ENCODE results near the gene TMEM217.

Gene TMEM217

DNA sequence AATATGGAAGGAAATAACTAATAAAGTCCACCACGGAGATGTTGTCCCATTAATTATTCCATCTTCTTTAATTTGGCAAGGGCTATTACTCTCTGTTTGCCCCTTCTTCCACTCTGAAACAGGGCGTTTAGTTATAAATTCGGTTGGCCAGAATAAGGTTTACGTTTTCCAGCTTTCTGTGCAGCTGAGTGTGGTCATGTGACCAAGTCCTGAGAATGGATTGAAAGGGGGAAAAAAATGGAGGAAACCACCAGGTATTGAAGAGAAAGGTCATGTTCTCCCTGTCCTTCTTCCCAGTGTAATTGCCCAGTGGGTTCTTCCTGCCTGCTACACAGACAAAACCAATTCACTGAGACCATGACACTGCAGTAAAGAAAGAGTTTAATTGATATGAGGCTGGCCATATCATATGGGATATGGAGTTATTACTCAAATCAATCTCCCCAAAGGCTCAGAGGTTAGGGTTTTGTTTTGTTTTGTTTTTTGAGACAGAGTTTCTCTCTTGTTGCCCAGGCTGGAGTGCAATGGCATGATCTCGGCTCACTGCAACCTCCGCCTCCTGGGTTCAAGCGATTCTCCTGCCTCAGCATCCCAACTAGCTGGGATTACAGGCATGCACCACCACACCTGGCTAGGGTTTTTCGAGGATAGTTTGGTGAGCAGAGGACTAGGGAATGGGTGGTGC, 14.7 kb downstream of the TMEM217 start:
- Mint-ChIP-seq H3K4me1 (peaks cover 32% of the 10 kb centered on the region), H3K27ac (no peak overlapping the region), H3K4me3 (no peak overlapping the region), H3K27me3 (peaks cover 5% of the 10 kb centered on the region), H3K36me3 (ENCODE audit: low read depth) (no peaks in the 10 kb centered on the region), H3K9me3 (no peaks in the 10 kb centered on the region)
- DNase-seq (no peak), ATAC-seq (no peak)

DNA sequence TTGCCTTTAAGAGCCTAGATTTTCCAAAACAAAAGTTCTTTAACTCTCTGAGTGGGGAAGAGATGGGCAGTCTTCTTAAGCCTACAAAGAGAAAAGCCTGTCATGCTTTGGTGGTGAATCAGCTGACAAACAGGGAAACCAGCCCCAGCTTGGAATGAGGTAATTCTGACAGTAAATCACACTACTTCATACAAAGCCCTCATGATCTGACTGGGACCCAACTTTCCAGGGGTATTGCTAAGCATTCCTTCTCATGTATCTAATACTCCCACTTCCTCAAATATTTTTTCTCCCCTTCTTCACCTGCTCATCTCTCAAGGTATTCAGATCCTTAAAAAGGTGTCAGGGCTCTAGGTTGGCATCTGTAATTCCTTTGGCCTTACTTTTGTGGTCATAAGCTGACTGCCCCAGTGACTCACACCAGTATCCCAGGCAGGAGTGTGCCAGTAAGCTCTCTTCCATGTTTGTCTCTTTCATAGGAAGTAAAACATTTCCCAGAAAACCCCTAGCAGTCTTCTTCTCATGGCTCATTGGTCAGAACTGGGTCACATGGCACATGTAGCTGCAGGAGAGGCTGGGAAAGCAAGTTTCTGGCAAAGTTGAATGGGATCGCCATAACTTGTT, 15.4 kb downstream of the TMEM217 start:
- H3K27me3 Mint-ChIP-seq: peaks cover 5% of the 10 kb centered on the region

DNA sequence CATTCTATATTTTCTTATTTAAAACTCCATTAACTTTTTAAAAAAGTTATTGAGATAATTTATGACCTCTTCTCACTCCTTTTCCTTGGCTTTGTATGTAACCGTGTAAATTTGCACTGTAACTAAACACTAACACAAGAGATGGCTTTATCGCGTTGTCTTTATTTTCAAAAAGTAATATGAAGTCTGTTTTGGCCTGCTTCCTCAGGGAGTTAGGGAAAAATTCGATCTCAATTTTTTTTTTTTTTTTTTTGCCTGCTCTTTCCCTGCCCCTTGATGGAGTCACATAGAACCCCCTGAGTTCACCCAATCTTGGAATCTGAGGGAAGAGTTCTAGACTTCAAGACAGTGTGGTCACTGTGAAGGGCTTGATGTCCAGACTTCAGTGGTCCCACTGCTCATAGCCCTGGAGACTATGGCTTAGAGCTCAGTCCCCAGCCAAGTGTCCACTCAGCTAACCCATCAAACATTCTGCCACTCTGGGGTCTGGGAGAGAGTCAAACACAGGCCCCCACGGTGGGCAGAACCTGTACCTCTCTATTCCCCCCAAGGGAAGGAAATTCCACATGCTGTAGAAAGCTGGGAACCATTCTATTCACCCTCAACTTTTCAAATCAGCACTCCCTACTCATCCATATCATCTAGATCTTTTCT, 16.0 kb downstream of the TMEM217 start:
- Mint-ChIP-seq H3K4me1 (peaks cover 39% of the 10 kb centered on the region), H3K4me3 (no peak overlapping the region), H3K9me3 (no peaks in the 10 kb centered on the region), H3K36me3 (ENCODE audit: low read depth) (no peaks in the 10 kb centered on the region), H3K27me3 (peaks cover 5% of the 10 kb centered on the region), H3K27ac (peak overlapping the region; percentile 21)
- DNase-seq: no peak
- no peak for ATAC-seq

More for the DNA sequence above, 15.4 kb downstream of the TMEM217 start:
- ATAC-seq: no peak
- peak overlapping the region; percentile 21 for H3K27ac Mint-ChIP-seq
- no peak for DNase-seq
- no peaks in the 10 kb centered on the region for H3K36me3 Mint-ChIP-seq (ENCODE audit: low read depth)
- no peaks in the 10 kb centered on the region for H3K9me3 Mint-ChIP-seq
- H3K4me1 Mint-ChIP-seq: peaks cover 33% of the 10 kb centered on the region
- no peak overlapping the region for H3K4me3 Mint-ChIP-seq

DNA sequence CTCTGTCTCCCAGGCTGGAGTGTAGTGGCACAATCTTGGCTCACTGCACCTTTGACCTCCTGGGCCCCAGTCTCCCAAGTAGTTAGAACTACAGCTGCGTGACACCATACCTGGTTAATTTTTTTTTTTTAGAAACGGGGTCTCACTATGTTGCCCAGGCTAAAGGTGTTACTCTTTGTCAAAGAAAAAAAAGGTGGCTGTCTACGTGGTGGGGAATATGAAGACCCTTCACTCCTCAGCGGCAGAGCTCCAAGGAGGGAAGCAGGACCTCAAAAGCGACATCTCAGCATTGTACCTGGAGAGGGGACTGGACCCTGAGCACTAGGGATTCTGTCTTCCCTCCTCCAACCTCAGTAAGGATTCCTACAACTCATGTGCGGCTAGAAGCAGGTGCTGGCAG, 16.8 kb downstream of the TMEM217 start:
- Mint-ChIP-seq H3K4me1 (peaks cover 42% of the 10 kb centered on the region), H3K9me3 (no peaks in the 10 kb centered on the region), H3K27me3 (peaks cover 4% of the 10 kb centered on the region), H3K36me3 (ENCODE audit: low read depth) (no peaks in the 10 kb centered on the region), H3K4me3 (no peak overlapping the region), H3K27ac (no peak overlapping the region)
- ATAC-seq (no peak), DNase-seq (no peak)

DNA sequence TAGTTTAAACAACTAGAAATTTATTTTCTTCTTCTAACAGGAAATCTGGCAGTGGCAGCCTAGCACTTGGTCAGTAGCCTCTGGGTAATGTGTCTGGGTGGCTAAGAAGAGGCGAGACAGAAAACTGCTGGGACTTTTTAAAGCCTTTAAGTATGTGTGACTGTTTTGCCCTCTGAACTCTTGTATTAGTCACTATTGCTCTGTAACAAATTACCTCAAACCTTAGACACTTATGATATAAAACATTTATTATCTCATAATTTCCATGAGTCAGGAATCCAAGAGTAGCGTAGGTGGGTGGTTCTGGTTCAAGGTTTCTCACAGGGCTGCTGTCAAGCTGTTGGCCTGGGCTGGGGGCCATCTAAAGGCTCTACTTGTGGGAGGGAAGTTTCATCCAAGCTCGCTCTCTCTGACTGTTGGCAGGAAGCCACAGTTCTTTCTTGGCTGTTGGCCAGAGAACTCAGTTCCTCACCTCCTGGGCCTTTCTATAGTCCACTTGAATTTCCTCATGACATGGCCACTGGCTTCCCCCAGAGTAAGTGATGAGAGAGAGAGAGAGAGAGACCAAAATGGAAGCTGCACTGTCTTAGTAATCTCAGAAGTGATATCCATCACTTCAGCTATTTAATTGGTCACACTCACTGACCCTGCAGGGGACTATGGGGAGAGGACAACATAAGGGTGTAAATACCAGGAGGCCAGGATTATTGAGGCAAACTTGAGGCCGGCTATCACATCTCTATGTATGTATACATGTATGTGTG, 17.8 kb downstream of the TMEM217 start:
- Mint-ChIP-seq H3K9me3 (no peaks in the 10 kb centered on the region), H3K4me3 (peak overlapping the region; percentile 21), H3K4me1 (peaks cover 42% of the 10 kb centered on the region), H3K27ac (peak overlapping the region; percentile 92), H3K36me3 (ENCODE audit: low read depth) (no peaks in the 10 kb centered on the region), H3K27me3 (no peaks in the 10 kb centered on the region)
- DNase-seq: peak; percentile 83
- ATAC-seq: peak; percentile 96

DNA sequence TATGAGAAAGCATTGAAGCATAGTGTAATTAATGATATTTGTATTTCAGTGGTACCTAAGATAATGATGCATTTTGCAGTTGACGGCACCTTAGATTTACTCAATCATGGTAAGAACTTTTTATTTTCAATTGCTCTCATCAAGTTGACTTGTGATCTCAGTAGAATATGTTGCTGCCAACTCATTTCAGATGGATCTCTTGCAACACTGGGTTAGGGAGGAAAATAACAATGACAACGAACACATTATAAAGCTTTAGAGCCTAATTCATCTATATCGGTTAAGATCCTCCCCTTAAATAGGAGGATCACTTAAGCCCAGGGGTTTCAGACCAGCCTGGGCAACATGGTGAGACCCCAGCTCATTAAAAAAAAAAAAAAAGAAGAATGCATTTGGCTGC, 18.4 kb downstream of the TMEM217 start:
- ATAC-seq (no peak), DNase-seq (no peak)
- H3K9me3 Mint-ChIP-seq: no peaks in the 10 kb centered on the region
- H3K4me3 Mint-ChIP-seq: peak overlapping the region; percentile 21
- H3K27ac Mint-ChIP-seq: peak overlapping the region; percentile 92
- no peaks in the 10 kb centered on the region for H3K27me3 Mint-ChIP-seq
- peaks cover 42% of the 10 kb centered on the region for H3K4me1 Mint-ChIP-seq
- H3K36me3 Mint-ChIP-seq (ENCODE audit: low read depth): no peaks in the 10 kb centered on the region

DNA sequence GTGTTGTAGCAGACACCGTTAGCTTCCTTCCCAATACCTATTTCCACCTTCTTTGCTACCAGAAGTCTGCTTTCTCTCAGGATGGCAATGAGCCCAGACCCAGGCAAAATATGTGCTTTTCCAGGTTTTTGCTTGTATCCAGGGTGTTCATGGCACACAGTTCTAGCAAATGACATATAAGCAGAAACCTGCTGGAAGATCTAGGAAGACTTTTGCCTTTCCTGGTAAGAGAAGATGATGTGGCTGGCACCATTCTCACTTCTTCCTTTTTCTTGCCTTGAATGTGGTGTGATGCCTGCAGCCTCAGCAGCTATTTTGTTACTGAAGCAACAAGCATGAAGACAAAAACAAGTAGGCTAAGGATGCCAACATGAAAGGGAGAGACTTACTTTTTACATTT, 19.6 kb downstream of the TMEM217 start:
- Mint-ChIP-seq H3K27me3 (no peaks in the 10 kb centered on the region), H3K27ac (peak overlapping the region; percentile 59), H3K4me1 (peaks cover 42% of the 10 kb centered on the region), H3K36me3 (ENCODE audit: low read depth) (no peaks in the 10 kb centered on the region), H3K4me3 (no peak overlapping the region), H3K9me3 (no peaks in the 10 kb centered on the region)
- DNase-seq: no peak
- ATAC-seq: no peak

DNA sequence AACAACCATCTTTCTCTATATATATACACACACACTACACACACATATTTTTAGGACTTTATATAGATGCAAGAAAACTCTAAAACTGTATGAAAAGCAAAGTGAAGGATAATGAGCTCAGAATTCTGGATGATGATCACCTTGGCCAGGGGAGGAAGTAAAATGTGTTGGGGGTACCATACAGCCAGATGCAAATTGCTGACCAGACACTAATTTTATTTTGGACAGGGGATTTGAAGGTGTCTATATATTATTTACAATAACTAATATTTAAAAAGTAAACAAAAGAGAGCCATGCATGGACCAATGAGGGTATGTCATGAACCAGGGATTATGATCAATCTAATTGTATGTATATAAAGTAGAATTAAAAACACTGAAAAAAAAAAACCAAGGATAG, 20.2 kb downstream of the TMEM217 start:
- no peak for DNase-seq
- H3K4me3 Mint-ChIP-seq: no peak overlapping the region
- ATAC-seq: no peak
- no peak overlapping the region for H3K27ac Mint-ChIP-seq
- H3K27me3 Mint-ChIP-seq: peaks cover 3% of the 10 kb centered on the region
- H3K4me1 Mint-ChIP-seq: peaks cover 40% of the 10 kb centered on the region
- no peaks in the 10 kb centered on the region for H3K36me3 Mint-ChIP-seq (ENCODE audit: low read depth)
- H3K9me3 Mint-ChIP-seq: no peaks in the 10 kb centered on the region

DNA sequence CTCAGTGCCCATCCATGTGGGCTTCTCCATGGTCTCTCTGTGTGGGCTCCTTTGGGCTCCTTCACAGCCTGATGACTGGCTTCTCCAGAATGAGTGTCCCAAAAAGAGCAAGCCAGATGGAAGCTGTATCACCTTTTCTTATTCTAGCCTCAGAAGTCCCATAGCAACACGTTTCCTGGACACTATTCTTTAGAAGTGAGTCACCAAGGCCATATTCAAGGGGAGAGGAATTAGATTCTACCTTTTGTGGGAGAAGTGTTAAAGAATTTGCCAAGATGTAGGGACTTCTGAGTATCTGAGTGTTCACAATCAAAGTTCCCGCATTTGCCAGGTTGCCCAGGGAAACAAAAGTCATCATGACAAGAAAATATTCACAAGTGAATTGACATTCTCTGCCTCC, 21.0 kb downstream of the TMEM217 start:
- H3K4me3 Mint-ChIP-seq: no peak overlapping the region
- peaks cover 3% of the 10 kb centered on the region for H3K27me3 Mint-ChIP-seq
- no peak overlapping the region for H3K27ac Mint-ChIP-seq
- no peaks in the 10 kb centered on the region for H3K9me3 Mint-ChIP-seq
- no peak for DNase-seq
- no peaks in the 10 kb centered on the region for H3K36me3 Mint-ChIP-seq (ENCODE audit: low read depth)
- no peak for ATAC-seq
- H3K4me1 Mint-ChIP-seq: peaks cover 33% of the 10 kb centered on the region

DNA sequence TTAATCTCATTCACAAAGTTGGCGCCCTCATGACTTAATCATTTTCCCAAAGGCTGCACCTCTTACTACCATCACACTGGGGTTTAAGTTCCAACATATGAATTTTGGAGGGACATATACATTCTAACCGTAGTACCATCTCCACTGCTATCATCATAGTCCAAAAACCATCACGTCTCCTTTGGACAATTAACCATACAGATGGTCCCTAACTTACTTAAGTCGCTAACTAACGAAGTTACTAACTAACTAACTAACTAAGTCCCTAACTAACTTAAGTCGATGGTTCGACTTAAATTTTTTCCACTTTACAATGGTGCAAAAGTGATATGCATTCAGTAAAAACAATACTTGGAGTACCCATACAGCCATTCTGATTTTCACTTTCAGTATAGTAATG, 24.4 kb downstream of the TMEM217 start:
- H3K27me3 Mint-ChIP-seq: peaks cover 3% of the 10 kb centered on the region
- H3K4me1 Mint-ChIP-seq: peaks cover 20% of the 10 kb centered on the region
- DNase-seq (no peak), ATAC-seq (no peak)
- no peaks in the 10 kb centered on the region for H3K36me3 Mint-ChIP-seq (ENCODE audit: low read depth)
- H3K27ac Mint-ChIP-seq: no peak overlapping the region
- no peaks in the 10 kb centered on the region for H3K9me3 Mint-ChIP-seq
- no peak overlapping the region for H3K4me3 Mint-ChIP-seq

DNA sequence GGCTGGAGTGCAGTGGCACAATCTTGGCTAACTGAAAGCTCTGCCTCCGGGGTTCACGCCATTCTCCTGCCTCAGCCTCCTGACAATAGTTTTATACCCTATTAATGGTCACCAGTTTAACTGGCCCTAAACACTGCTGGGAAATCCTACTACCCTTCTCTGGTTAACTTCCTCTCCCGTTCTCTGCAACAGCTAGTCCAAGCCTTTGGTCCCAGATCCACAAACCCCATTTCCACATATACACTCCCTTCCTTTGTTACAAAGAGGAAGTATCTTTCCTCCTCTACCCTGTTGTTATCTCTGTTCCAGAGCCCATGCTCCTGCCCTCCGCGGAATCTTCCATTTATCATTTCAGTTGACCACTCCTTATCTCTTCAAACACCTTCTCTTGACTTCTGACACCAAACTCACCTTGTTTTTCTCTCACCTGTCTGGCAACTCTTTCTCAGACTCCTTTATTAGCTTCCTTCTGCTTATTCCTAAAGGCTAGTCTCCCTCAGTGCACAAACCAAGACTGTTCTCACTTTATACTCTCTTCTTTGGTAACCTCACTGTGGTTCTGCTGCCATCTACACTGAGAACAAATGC, 25.4 kb downstream of the TMEM217 start:
- Mint-ChIP-seq H3K4me1 (peaks cover 19% of the 10 kb centered on the region), H3K9me3 (no peaks in the 10 kb centered on the region), H3K27me3 (peaks cover 3% of the 10 kb centered on the region), H3K36me3 (ENCODE audit: low read depth) (no peaks in the 10 kb centered on the region), H3K4me3 (no peak overlapping the region), H3K27ac (no peak overlapping the region)
- DNase-seq (no peak), ATAC-seq (no peak)

DNA sequence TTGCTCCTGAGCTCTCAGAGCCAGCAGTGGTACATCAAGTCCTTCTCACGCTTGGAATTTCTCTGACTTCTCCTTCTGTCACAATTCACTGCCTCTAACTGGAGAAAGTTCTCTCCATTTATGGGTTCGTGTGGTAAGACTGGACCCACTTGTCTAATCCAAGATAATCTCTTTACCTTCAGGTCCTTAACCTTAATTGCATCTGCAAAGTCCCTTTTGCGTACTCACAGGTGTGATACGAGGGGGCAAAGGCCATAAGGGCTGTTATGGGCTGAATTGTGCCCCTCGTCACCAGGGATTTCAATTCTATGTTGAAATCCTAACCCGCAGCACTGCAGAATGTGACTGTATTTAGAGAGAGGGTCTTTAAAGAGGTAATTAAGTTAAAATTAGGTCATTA, 27.8 kb downstream of the TMEM217 start:
- no peak for ATAC-seq
- no peak for DNase-seq
- Mint-ChIP-seq H3K9me3 (no peaks in the 10 kb centered on the region), H3K27me3 (peaks cover 3% of the 10 kb centered on the region), H3K36me3 (ENCODE audit: low read depth) (no peaks in the 10 kb centered on the region), H3K4me3 (no peak overlapping the region), H3K27ac (no peak overlapping the region), H3K4me1 (peaks cover 10% of the 10 kb centered on the region)

DNA sequence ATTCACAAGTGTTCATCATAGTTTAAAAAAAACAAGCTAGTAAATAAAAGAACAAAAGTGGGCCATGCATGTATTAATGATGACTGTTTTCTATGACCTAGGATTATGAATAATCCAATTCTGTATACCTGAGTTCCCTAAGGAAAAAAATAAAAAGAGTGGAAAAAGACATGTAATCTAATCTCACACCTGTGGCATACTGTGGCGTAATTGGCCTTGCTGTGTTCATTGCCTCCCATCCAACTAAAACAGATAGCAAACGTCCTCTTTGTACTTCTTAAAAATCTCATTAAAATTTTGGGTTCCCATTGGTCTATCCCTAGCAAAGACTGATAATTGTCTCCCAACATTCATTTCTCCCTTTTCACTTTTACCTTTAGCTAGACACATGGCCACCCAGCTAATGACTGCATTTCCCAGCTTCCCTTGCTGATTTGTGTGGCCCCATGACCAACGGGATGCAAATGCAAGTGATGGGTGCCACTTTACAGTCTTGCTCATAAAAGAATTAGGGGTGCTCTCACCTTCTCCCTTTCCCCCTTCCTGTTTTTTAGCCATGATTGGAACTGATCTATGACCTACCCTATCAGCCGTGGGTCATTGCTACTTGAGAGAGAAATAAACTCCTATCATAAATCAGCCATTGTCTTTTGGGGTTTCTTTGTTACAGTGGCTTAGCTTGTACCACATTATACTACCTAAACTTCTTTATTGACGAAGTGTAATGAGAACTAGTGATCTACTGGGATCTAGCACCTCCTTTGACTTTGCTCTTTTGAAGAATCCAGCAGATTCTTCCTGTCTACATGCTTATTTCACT, 32.4 kb downstream of the TMEM217 start:
- DNase-seq (no peak), ATAC-seq (no peak)
- Mint-ChIP-seq H3K27ac (no peak overlapping the region), H3K27me3 (no peaks in the 10 kb centered on the region), H3K36me3 (ENCODE audit: low read depth) (no peaks in the 10 kb centered on the region), H3K9me3 (no peaks in the 10 kb centered on the region), H3K4me3 (no peak overlapping the region), H3K4me1 (peaks cover 24% of the 10 kb centered on the region)

DNA sequence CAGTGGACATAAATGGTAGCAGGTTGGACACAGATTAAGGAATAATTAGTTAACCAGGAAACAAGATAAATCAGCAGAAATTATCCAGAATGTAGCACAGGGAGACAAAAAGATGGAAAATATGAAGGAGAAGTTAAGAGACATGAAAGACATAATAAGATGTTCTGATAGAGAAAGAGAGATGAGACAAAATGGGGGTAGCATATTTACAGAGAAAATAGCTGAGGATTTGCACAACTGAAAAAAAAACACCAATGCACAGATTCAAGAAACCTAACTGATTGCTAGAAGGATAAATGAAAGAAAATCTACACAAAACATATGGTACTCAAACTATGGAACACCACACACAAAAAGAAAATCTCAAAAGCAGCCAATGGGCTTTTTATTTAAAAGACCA, 35.0 kb downstream of the TMEM217 start:
- Mint-ChIP-seq H3K4me1 (peaks cover 16% of the 10 kb centered on the region), H3K36me3 (ENCODE audit: low read depth) (no peaks in the 10 kb centered on the region), H3K4me3 (peak overlapping the region; percentile 75), H3K27ac (no peak overlapping the region), H3K27me3 (no peaks in the 10 kb centered on the region), H3K9me3 (no peaks in the 10 kb centered on the region)
- DNase-seq: no peak
- ATAC-seq: no peak
